Measurements from ENCODE around the gene SAPCD1.

DNA sequence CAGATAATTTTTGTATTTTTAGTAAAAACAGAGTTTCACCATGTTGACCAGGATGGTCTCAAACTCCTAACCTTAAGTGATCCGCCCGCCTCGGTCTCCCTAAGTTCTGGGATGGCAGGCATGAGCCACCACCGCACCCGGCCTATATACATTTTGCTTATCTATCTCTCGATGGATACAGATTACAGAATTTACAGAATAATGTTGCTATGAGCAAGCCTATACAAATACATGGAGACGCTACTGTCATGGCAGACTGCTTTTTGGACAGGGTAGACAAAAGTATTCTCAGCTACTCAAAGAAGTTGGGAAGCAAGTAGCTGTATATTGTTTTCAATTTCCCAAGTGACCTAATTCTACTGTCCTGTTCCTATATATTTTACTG lies 51.0 kb downstream of the SAPCD1 start:
- TF ChIP-seq, protein P1, sequence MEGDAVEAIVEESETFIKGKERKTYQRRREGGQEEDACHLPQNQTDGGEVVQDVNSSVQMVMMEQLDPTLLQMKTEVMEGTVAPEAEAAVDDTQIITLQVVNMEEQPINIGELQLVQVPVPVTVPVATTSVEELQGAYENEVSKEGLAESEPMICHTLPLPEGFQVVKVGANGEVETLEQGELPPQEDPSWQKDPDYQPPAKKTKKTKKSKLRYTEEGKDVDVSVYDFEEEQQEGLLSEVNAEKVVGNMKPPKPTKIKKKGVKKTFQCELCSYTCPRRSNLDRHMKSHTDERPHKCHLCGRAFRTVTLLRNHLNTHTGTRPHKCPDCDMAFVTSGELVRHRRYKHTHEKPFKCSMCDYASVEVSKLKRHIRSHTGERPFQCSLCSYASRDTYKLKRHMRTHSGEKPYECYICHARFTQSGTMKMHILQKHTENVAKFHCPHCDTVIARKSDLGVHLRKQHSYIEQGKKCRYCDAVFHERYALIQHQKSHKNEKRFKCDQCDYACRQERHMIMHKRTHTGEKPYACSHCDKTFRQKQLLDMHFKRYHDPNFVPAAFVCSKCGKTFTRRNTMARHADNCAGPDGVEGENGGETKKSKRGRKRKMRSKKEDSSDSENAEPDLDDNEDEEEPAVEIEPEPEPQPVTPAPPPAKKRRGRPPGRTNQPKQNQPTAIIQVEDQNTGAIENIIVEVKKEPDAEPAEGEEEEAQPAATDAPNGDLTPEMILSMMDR (IDR thresholded peaks at IDR 0.05): no peak
- no peak for TF ChIP-seq POLR2AphosphoS5 (IDR thresholded peaks at IDR 0.05)
